Lower leg skin (tissue), 3 donors: ENCODE data around the gene MRPL33.

Experiments used
- POLR2A ChIP-seq, 2 donors: fragments of 450-650 bp; IDR thresholded peaks; one replicate each; pipeline ENCODE4 v1.6.1; 2016 to 2017; ENCODE audit warnings: antibody characterized with exemption in 2 of 2, mild to moderate bottlenecking in 1 of 2, moderate library complexity in 1 of 2
- TF ChIP-seq, protein P1 (sequence below), 3 donors: fragments of 450-650 bp; IDR thresholded peaks; one replicate each; pipeline ENCODE4 v1.5.1; 2016; ENCODE audit warnings: antibody characterized with exemption in 3 of 3, mild to moderate bottlenecking in 3 of 3, moderate library complexity in 2 of 3

GRCh38 chr2:27798486-27798885 is 27.0 kb downstream of the MRPL33 start:
- TF ChIP-seq POLR2A (IDR thresholded peaks at IDR 0.05): no peak
- TF ChIP-seq, protein P1, sequence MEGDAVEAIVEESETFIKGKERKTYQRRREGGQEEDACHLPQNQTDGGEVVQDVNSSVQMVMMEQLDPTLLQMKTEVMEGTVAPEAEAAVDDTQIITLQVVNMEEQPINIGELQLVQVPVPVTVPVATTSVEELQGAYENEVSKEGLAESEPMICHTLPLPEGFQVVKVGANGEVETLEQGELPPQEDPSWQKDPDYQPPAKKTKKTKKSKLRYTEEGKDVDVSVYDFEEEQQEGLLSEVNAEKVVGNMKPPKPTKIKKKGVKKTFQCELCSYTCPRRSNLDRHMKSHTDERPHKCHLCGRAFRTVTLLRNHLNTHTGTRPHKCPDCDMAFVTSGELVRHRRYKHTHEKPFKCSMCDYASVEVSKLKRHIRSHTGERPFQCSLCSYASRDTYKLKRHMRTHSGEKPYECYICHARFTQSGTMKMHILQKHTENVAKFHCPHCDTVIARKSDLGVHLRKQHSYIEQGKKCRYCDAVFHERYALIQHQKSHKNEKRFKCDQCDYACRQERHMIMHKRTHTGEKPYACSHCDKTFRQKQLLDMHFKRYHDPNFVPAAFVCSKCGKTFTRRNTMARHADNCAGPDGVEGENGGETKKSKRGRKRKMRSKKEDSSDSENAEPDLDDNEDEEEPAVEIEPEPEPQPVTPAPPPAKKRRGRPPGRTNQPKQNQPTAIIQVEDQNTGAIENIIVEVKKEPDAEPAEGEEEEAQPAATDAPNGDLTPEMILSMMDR (IDR thresholded peaks at IDR 0.05): no peak
